K562 (cell line): ENCODE results near the gene NDUFB5. TPM values are rescaled to one million over a fixed set of nuclear protein-coding genes. Genes with fewer than 3 reads are reported as not detected.

Experiments used
- ATF4 ChIP-seq: fragments of 450-650 bp; formaldehyde crosslinking; IDR thresholded peaks from 2 replicates; pipeline ENCODE4 v1.4.0; 2022; ENCODE audit warnings: mild to moderate bottlenecking, moderate library complexity
- ETV1 ChIP-seq: fragments of 450-650 bp; conservative IDR thresholded peaks from 2 replicates; pipeline ENCODE4 v1.6.1; 2016; ENCODE audit warnings: missing genetic modification characterization, control low read depth, low read depth, missing compliant biosample characterization
- PRDM10 ChIP-seq: fragments of 450-650 bp; IDR thresholded peaks from 2 replicates; pipeline ENCODE4 v1.6.1; 2018; ENCODE audit not compliant: partially characterized antibody
- RFX1 ChIP-seq: fragments of 450-650 bp; IDR thresholded peaks from 2 replicates; pipeline ENCODE4 v1.6.1; 2016; ENCODE audit warnings: mild to moderate bottlenecking, moderate library complexity
- TRIM24 ChIP-seq, 2 experiments: fragments of 450-650 bp; IDR thresholded peaks; 2 replicates each; pipeline ENCODE4 v1.6.1; 2016
- YY1 ChIP-seq, 3 experiments: IDR thresholded peaks; 2 replicates each; pipeline ENCODE4 v1.6.1; 2011; ENCODE audit warnings: low read length in 2 of 3, mild to moderate bottlenecking in 2 of 3, moderate library complexity in 2 of 3, borderline replicate concordance in 1 of 3, control low read depth in 1 of 3, low read depth in 1 of 3; ENCODE audit not compliant: insufficient read depth in 3 of 3, insufficient replicate concordance in 2 of 3, control insufficient read depth in 1 of 3, insufficient read length in 1 of 3; ENCODE audit errors: extremely low read depth in 1 of 3
- ZBTB12 ChIP-seq: fragments of 250-450 bp; sonication (Bioruptor Pico); IDR thresholded peaks from 2 replicates; pipeline ENCODE4 v1.4.0; 2020
- ZNF174 ChIP-seq: fragments of 250-450 bp; sonication (Bioruptor Pico); IDR thresholded peaks from 2 replicates; pipeline ENCODE4 v1.4.0; 2020; ENCODE audit warnings: mild to moderate bottlenecking
- ZNF407 ChIP-seq: fragments of 450-650 bp; IDR thresholded peaks from 2 replicates; pipeline ENCODE4 v1.6.1; 2016; ENCODE audit warnings: low read depth
- polyA plus RNA-seq, 8 experiments: library from polyadenylated mRNA; depleted of rRNA in 4 of 8; stranded (reverse) in 5 of 8; unstranded in 3 of 8; fragments of >200 nt; fragmentation: Nextera tagmentation in 2 of 8; fragmentation: Illumina TruSeq in 1 of 8; extraction: Ambion mirVana in 2 of 8; extraction: Trizol in 1 of 8; gene quantifications; 2 replicates each; pipeline versions ENCODE4 v1.2.1 to v1.2.3, GENCODE V29; 2011 to 2014; ENCODE audit warnings: inconsistent platforms in 1 of 8, missing spikeins in 1 of 8
- total RNA-seq, 7 experiments: library from RNA; depleted of rRNA in 6 of 7; stranded (reverse); fragments of >200 nt in 6 of 7; fragmentation: Illumina TruSeq in 2 of 7; extraction: Trizol in 2 of 7; gene quantifications; 2 replicates each; pipeline versions ENCODE4 v1.2.1 to v1.2.3, GENCODE V29; 2011 to 2021; ENCODE audit warnings: low replicate concordance in 1 of 7
- TF ChIP-seq, protein P1 (sequence below): fragments of 250-450 bp; sonication (Bioruptor Pico); IDR thresholded peaks from 2 replicates; pipeline ENCODE4 v1.8.0; 2022; ENCODE audit warnings: inconsistent platforms, mild to moderate bottlenecking, moderate library complexity, borderline replicate concordance

NDUFB5 gene
- total and polyA plus RNA-seq, 9 of the 15 experiments (the other 6 are each of a cell fraction or from before 2014, with no cell fraction given) = 128 to 466 (median 176) TPM

DNA sequence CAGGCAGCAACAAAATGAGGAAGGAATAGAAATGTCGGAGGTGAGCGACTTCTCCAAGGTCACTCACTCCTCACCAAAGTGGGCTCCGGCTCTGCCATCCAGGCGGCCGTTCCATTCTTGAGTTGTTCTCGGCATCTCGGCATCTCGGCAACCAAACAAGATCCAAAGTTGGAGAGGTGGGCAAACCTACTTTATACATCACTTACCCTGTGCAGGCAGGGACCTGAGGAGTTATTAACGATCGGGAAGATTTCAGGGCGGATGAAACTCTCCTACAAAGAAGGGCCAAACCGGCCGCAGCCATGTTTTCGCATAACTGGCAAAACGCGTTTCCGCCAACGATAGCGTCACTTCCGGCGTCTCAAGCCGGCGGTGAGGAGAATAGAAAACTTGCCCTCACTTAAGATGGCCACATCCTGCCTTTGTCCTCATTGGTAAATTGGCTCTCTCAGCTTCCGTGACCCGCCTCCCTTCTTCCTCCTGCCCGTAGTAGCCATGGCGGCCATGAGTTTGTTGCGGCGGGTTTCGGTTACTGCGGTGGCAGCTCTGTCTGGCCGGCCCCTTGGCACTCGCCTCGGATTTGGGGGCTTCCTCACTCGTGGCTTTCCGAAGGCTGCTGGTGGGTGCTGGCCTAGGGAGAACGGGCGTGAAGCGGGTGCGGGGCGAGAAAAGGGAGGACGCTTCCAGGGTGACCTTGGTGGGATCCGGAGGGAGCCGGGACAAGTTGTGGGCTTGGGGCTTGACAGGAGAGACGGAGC is at the start of gene NDUFB5, which contains the start of gene MRPL47 (continued):
- TF ChIP-seq ZNF407 = peak; percentile 87
- no peak for TF ChIP-seq ZNF174 (CRISPR knock-in tag)
- TF ChIP-seq, protein P1, sequence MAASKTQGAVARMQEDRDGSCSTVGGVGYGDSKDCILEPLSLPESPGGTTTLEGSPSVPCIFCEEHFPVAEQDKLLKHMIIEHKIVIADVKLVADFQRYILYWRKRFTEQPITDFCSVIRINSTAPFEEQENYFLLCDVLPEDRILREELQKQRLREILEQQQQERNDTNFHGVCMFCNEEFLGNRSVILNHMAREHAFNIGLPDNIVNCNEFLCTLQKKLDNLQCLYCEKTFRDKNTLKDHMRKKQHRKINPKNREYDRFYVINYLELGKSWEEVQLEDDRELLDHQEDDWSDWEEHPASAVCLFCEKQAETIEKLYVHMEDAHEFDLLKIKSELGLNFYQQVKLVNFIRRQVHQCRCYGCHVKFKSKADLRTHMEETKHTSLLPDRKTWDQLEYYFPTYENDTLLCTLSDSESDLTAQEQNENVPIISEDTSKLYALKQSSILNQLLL (CRISPR knock-in tag) = no peak
- no peak for TF ChIP-seq TRIM24 (IDR thresholded peaks at IDR 0.05)
- TF ChIP-seq PRDM10 = peak; percentile 58
- peak; percentile 50 for TF ChIP-seq RFX1
- TF ChIP-seq YY1 (IDR thresholded peaks at IDR 0.05; ENCODE audit: borderline replicate concordance in 1 of 3, control insufficient read depth in 1 of 3, extremely low read depth in 1 of 3, insufficient read depth in 3 of 3, insufficient read length in 1 of 3, insufficient replicate concordance in 2 of 3, low read depth in 1 of 3, low read length in 2 of 3) = peak; percentile 99 to 100 (median 99)
- no peak for TF ChIP-seq ATF4 (CRISPR knock-in tag)
- TF ChIP-seq ETV1 (tag) = peak; percentile 84
- peak; percentile 86 for TF ChIP-seq ZBTB12 (CRISPR knock-in tag)
